Stimulated activated CD8-positive, alpha-beta memory T cell treated with anti-CD3 and anti-CD28 coated beads, Interleukin-15, amount 100 ng/mL, for 24 hours (primary cell): ENCODE measurements around the gene NFE2L1.
"Not testable (repeated sequence)": the region's sequence is repeated elsewhere in the genome, so short reads cannot be mapped to it uniquely, and the experiment has no call there.

Experiments used
- DNase-seq: peaks from one replicate; pipeline ENCODE4 v3.0.0-alpha.2; 2020; ENCODE audit warnings: low read depth

Gene NFE2L1

GRCh38 chr17:48024149-48025039 lies 23.8 kb upstream of the NFE2L1 start:
- no peak for DNase-seq

- DNase-seq: peak; percentile 98
Measured at GRCh38 chr17:48025040-48025903, 22.9 kb upstream of the NFE2L1 start.

DNA sequence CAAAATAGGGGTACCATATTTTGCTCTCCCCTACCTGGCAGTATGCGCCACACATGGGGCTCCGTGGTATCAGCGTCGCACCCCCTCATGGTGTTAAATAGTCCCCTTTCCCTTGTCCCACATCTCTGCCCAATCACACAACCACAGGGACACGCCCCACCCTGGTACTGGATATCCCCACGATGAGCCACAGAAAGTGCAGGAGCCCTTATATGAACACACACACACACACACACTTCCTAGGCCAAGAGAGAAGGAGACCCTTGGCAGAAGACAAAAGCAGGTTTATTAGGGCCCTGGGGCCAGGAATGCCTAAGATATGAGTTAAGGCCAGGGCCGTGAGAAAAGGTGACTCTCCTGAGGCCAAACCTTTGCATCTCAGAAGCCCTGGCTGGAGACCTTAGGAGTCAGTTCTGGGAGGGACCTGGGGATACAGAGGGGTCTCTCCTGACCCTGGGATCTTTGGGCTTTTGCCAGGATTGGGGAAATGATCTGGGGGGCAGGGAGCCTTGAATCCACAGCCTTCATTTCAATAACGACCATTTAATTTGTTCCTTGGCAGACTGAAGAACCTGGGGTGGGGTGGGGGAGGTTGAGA lies 22.2 kb upstream of the NFE2L1 start:
- DNase-seq: no peak

GRCh38 chr17:48026502-48027321 lies 21.4 kb upstream of the NFE2L1 start:
- DNase-seq: peak; percentile 38

DNA sequence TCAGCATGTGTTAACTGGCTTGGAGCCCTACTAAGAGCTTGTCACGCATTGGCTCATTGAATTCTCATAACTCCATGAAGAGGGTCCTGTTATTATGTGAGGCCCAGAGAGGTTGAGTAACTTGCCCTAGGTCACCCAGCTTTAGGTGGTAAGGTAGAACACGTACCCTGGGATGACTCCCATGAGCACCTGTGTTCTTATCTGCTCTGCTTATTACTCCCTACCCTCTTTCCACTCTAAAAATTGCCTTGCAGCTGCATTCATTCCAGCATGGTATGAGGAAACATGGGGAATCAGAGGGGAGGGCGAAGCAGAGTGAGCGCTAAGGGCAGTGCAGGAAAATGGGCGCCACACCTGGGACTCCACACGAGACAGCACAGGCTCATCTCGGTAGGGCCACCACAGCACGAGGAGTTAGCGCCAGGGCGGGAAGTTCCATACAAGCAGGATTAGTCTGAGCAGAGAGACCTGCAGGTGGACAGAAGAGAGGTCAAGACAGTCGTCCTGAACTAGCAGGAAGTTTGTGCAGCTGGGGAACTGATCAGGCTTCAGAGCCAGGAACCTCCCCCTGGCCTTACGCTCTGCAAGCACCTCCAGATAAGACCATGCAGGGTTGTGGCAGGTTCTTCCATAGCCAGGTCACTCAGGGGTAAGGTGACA lies 20.7 kb upstream of the NFE2L1 start:
- no peak for DNase-seq

DNA sequence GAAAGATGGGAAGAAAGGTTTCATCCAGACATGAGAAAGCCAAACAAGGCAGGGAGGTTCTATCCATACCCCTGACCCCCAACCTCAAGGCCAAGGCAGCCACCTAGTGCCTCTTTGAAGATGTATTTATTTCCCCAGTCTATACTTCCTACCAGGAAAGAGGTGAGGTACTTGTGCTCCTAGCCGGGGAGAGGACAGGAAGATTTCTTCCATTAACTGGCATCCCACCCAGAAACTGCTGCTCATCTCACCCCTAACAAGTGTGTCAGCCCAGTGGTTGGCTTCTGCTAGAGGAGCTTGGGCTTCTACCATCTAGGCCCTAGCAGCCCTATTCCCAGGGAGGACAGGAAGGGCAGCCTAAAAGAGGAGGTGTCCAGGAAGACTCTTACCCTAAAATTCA lies 19.4 kb upstream of the NFE2L1 start:
- DNase-seq: no peak

DNA sequence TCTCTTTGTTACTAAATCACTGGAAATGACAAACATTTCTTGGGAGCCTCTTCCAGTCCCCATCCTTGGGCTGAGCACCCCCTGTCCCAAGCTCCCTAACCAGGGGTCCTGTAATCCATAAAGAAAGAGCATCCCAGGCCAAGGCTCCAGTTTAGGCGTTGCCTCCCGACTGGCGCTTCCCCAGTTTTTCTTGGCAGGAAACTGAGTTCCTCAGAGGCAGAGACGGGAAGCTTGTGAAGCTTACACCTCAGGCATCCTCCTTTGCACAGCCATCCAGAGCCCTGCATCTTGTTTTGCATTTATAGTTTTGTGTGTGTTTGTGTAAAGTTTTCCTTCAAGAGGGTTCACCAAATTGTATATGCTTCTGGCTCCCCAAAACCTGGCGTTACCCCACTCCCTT lies 17.6 kb upstream of the NFE2L1 start:
- no peak for DNase-seq

GRCh38 chr17:48031966-48032365 lies 16.2 kb upstream of the NFE2L1 start:
- DNase-seq: no peak

DNA sequence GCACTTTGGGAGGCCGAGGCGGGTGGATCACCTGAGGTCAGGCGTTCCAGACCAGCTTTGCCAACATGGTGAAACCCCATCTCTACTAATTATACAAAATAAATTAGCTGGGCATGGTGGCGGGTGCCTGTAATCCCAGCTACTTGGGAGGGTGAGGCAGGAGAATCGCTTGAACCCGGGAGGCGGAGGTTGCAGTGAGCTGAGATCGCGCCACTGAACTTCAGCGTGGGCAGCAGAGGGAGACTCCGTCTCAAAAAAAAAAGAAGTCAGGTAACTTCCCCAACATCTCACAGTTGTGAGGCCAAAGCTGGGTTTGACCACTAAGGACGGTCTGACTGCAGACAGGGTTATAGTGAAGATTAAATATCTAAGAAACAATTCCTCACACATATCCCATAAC lies 13.4 kb upstream of the NFE2L1 start:
- DNase-seq: not testable (repeated sequence)

DNA sequence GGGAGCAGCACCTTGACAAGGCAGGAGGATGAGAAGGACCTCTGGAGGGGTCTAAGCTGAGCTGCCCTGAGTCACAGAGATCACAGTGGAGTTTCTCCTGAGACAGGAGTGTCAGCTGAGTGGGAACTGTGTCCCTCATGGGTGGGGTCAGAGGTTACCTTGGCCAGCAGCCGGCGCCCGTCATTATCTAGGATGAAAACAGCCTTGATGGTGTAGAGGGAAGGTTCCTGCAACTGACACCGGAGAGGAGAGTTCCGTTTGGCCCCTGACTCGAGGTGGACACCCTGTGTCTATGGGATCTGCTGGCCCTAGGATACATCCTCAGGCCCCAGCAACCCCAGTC lies 11.5 kb upstream of the NFE2L1 start:
- DNase-seq: no peak

DNA sequence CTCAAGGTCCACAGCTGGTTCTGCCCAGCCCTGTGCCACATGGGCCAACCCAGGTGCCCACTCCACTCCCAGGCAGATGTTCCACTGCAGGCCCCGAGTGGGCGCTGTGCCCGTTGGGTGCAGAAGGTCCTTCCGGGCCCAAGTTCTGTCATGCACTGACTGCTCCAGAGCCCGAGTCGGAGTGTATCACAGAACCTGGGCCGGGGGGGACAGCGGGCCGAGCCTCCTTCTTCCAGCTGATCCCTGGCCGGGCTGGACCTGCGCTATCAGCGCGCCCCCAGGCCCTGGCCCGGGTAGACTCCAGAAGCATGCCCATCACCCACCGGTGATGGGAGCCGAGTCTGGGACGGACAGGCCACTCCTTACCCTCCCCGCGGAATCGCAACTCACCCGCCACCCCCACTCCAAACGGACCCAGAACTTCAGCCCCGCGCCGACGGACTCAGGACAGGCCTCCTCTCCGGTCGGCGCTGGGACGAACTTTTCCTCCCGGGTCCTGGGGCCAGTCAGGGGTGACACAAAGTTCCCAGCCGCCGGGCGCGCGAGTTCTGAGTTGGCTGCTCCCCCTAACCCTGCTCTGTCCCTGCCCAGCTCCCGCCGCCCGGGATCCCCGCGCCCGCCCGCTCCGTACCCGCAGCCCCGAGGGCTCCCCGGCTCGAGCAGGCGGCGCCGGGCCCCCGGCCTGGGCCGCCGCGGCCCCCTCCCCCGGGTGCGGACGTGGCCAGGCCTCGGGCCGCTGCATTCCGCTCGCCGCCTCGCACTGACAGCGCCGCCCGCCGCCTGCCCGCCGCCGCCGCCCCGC lies 10.9 kb upstream of the NFE2L1 start, which contains the start of gene COPZ2:
Gene COPZ2 (minus strand): TSS at position 762 of the 802 bp plus-strand sequence. CDS start 20 bp downstream, at position 742.
- no peak for DNase-seq

- no peak for DNase-seq
Measured at GRCh38 chr17:48037838-48038323, 10.3 kb upstream of the NFE2L1 start.

DNA sequence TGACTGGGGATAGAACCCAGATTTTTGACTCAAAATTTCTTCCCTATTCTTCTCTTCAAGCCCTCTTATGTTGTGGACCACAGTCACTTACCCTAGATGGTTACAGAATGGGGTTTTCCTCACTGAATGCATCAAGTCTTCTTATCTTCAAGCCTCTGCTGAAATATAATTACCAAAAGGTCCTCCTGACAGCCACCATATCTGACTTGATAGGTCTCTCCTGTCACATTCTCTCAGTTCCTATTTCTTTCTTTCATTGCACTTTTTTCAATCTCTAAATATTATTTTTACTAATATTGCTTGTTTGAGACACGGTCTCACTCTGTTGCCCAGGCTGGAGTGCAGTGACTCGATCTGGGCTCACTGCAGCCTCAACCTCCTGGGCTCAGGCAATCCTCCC lies 9.5 kb upstream of the NFE2L1 start:
- DNase-seq: no peak

DNA sequence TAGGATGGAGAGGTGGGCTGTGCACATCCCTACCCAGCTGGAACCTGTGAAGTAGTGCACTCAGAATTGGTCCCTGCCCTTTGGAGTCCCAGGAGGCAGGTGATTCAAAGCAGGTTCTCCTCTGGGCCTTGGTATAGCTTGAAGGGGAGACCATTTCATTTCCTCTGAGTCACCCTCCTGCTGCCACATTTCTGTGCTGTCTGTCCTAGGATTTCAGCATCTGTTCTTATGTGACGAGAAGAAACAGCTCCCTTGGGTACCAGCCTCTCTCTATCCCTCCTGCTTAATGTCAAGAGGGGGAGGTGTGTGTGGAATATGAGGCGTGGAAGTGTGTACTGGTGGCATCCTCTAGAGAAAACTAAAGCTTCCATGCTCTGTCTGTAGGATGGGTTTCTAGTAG lies 5.0 kb upstream of the NFE2L1 start:
- DNase-seq: no peak

- no peak for DNase-seq
Measured at GRCh38 chr17:48044851-48045250, 3.3 kb upstream of the NFE2L1 start.

- DNase-seq: no peak
Measured at GRCh38 chr17:48045316-48046001, 2.7 kb upstream of the NFE2L1 start.

GRCh38 chr17:48046296-48046695 lies 1.9 kb upstream of the NFE2L1 start:
- no peak for DNase-seq

DNA sequence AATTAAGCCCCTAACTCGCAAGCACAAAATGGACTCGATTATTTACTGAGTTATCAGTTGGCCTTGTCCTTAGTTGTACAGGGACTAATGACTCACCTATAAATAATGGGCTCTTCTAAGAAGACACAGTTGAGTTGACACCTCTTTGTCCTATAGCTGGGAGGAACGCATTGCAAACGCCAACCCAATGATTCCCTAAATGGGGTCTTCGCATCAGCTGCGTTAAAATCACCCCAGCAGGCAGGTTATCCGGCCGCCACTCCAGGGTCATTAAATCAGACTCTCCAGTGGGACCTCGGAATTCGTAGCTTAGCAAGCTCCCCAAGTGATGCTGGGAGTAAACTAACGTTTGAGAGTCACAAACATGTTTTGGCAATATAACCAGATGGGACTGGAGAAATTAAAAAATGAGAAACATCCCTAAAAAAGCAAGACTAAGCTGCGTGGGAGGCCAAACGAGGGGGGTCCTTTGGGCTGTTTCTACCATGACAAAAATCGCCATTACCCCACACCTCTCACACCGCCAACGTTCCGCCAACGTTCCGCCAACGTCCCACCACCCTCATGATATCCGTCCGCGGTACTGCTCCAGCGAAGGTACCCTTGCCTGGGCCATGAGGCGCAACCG lies 932 bp upstream of the NFE2L1 start:
- no peak for DNase-seq
